Kidney (tissue), 14 donors: ENCODE data around the gene SLC17A9. TPM values are rescaled to one million over a fixed set of nuclear protein-coding genes. Genes with fewer than 3 reads are reported as not detected.

ENCODE experiments used
- DNase-seq, 5 donors: peaks; one replicate each; pipeline ENCODE4 v3.0.0-alpha.2; 2013 to 2020
- FAIRE-seq: peaks from 2 replicates; lab custom pipeline; 2012; peaks lifted over from hg19 to GRCh38; lab: Jason Lieb, UNC
- H3K27ac ChIP-seq, 2 donors: one replicate each; pipeline ENCODE4 v1.7.0; 2013; ENCODE audit warnings: low read depth in 2 of 2, low read length in 2 of 2, inconsistent platforms in 1 of 2
- H3K27me3 ChIP-seq: one replicate; pipeline ENCODE4 v1.7.1; 2013; ENCODE audit warnings: low read length, inconsistent platforms; ENCODE audit not compliant: control insufficient read depth, insufficient read depth
- H3K36me3 ChIP-seq, 3 donors: one replicate each; pipeline versions ENCODE4 v1.7.0 to v1.7.1; 2013; ENCODE audit warnings: low read length in 3 of 3, control low read depth in 1 of 3, inconsistent platforms in 1 of 3; ENCODE audit not compliant: insufficient read depth in 3 of 3, control insufficient read depth in 2 of 3
- H3K4me1 ChIP-seq, 3 donors: one replicate each; pipeline versions ENCODE4 v1.7.0 to v1.7.1; 2013; ENCODE audit warnings: low read length in 3 of 3, inconsistent platforms in 1 of 3, low read depth in 1 of 3; ENCODE audit not compliant: control insufficient read depth in 2 of 3, insufficient read depth in 2 of 3
- H3K4me3 ChIP-seq, 3 donors: one replicate each; pipeline versions ENCODE4 v1.7.0 to v1.8.1; 2013; ENCODE audit warnings: low read length in 3 of 3, control low read depth in 1 of 3, inconsistent platforms in 1 of 3
- H3K9ac ChIP-seq, 3 donors: one replicate each; pipeline versions ENCODE4 v1.7.0 to v1.7.1; 2013; ENCODE audit warnings: low read length in 3 of 3, control low read depth in 1 of 3, inconsistent platforms in 1 of 3
- H3K9me3 ChIP-seq, 3 donors: one replicate each; pipeline versions ENCODE4 v1.7.0 to v1.7.1; 2013; ENCODE audit warnings: low read length in 3 of 3, control low read depth in 1 of 3, inconsistent platforms in 1 of 3; ENCODE audit not compliant: control insufficient read depth in 2 of 3, insufficient read depth in 1 of 3
- intact Hi-C: fragments of 100-400 bp; cut with DNase I; formaldehyde crosslinking; loops from one replicate; pipeline ENCODE4 v1.11.1; 2022
- polyA plus RNA-seq: library from polyadenylated mRNA; stranded (reverse); fragments of 350-450 nt; fragmentation: Illumina TruSeq; extraction: RNeasy Lipid Tissue Mini Kit (QIAGEN cat#74804); gene quantifications from one replicate; pipeline ENCODE4 v1.2.3, GENCODE V29; 2014; ENCODE audit warnings: low read depth, low replicate concordance; ENCODE audit not compliant: insufficient read depth
- total RNA-seq: library from RNA; stranded (reverse); fragmentation: NEBNext Ultra II Directional; extraction: Animal tissue kit (Norgen Biotek cat#: 25700); gene quantifications from one replicate; pipeline ENCODE4 v1.2.1, GENCODE V29; 2021
- TF ChIP-seq, protein P1 (sequence below): IDR thresholded peaks from 3 replicates; pipeline ENCODE4 v1.5.1; 2012; ENCODE audit warnings: mild to moderate bottlenecking, moderate library complexity, borderline replicate concordance; ENCODE audit not compliant: insufficient read depth; ENCODE audit errors: extremely low read depth
- donor health status: control.
- donor health status: control.
- donor health status: control.
- donor health status: control.
- donor health status: control.
- donor health status: DM: yes; HTN: yes; CAD: no.
- donor health status: Normal renal cell carcinoma (clear cell type).

SLC17A9 gene
- total and polyA plus RNA-seq, 2 donors from 2014 or later, result 2.0 to 9.5 TPM

DNA sequence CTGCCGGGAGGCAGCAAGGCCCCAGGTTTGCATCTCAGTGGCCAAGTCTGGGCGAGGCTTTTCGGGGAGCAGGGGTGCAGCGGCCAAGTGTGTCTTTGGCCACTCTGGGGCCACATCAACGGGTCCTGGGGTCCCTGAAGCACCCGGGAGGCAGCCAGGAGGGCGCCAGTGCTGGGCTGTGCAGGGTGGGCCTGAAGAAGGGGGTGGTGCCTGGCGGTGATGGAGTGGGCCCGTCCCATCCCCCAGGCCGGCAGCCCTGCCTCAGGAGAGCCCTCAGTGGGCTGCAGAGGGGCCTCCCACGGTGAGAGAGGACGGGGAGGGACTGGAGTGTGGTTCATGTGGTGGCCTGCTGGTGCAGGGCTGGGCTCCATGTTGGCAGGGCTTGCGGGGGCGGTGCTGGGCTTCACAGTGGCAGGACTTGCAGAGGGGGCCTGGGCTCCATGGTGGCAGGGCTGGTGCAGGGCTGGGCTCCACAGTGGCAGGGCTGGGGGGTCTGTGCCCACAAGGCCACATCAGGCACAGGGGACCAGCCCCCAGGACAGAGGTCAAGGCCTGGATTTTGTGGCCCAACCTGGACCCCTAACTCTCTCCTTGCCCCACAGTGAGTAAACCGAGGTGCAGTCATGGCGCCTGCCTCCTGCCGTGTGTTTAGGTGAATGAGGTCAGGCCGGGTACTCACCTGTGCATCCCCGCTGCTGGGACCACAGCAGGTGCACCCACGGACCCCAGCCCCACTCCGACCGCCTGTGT, 64.7 kb downstream of the SLC17A9 start:
- H3K27me3 ChIP-seq, result no peaks in the 10 kb centered on the region
- intact Hi-C loops, result no loop called here
- H3K9me3 ChIP-seq, result peaks cover 0 to 17% (median 0%) of the 10 kb centered on the region in 3 donors
- H3K4me3 ChIP-seq, result no peak overlapping the region
- H3K4me1 ChIP-seq, result no peaks in the 10 kb centered on the region
- TF ChIP-seq, protein P1, sequence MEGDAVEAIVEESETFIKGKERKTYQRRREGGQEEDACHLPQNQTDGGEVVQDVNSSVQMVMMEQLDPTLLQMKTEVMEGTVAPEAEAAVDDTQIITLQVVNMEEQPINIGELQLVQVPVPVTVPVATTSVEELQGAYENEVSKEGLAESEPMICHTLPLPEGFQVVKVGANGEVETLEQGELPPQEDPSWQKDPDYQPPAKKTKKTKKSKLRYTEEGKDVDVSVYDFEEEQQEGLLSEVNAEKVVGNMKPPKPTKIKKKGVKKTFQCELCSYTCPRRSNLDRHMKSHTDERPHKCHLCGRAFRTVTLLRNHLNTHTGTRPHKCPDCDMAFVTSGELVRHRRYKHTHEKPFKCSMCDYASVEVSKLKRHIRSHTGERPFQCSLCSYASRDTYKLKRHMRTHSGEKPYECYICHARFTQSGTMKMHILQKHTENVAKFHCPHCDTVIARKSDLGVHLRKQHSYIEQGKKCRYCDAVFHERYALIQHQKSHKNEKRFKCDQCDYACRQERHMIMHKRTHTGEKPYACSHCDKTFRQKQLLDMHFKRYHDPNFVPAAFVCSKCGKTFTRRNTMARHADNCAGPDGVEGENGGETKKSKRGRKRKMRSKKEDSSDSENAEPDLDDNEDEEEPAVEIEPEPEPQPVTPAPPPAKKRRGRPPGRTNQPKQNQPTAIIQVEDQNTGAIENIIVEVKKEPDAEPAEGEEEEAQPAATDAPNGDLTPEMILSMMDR, result no peak
- H3K27ac ChIP-seq, result no peak overlapping the region
- H3K36me3 ChIP-seq, result no peaks in the 10 kb centered on the region
- FAIRE-seq (no peak), DNase-seq (peak in 2 of 5 donors; percentile 35 to 66)
- H3K9ac ChIP-seq, result no peak overlapping the region

DNA sequence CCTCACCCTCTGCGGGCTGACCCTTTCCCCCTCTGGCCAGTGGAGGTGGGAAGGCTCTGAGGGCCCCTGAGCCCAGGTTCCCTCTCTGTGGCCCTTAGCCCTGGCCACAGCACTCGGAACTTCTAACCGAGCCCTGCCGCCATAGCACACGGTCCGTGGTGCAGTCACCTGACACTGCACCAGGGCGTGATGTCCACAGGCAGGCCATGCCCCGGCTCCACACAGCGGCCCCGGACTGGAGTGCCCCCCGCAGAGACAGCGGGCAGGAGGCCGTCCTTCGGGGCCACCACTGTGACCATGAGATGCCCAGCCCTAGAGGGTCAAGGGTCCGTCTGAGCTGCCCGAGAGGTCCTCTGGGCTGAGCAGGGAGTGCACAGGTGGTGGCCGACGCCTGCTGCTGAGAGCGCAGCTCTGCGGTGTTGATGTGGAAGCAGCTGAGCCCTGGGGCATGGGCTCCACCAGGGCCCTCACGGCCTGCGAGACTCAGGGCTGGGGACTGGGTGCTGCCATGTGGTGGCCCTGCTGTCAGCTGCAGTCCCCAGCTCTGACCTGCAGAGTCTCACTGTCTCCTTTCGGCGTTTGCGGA, 65.4 kb downstream of the SLC17A9 start:
- TF ChIP-seq, protein P1, result no peak
- Histone ChIP-seq H3K4me3 (no peak overlapping the region), H3K9ac (no peak overlapping the region), H3K27ac (no peak overlapping the region), H3K9me3 (peaks cover 0 to 12% (median 0%) of the 10 kb centered on the region in 3 donors), H3K4me1 (no peaks in the 10 kb centered on the region), H3K27me3 (peaks cover 2% of the 10 kb centered on the region), H3K36me3 (no peaks in the 10 kb centered on the region)
- no peak for FAIRE-seq
- DNase-seq, result peak in 2 of 5 donors; percentile 35 to 50
- intact Hi-C loops, result no loop called here

Other genes starting within 250 kb of the SLC17A9 start
- gene NTSR1, start 243.9 kb upstream of the SLC17A9 start, total RNA-seq, result 0.09 TPM
- not detected for gene NTSR1, start 243.9 kb upstream of the SLC17A9 start, polyA plus RNA-seq
- 7.6 TPM for gene MRGBP, start 156.2 kb upstream of the SLC17A9 start, total RNA-seq
- gene MRGBP, start 156.2 kb upstream of the SLC17A9 start, polyA plus RNA-seq, result 9.0 TPM
- 46.8 TPM for gene OGFR, start 147.9 kb upstream of the SLC17A9 start, total RNA-seq
- 33.7 TPM for gene OGFR, start 147.9 kb upstream of the SLC17A9 start, polyA plus RNA-seq
- 4.3 TPM for gene COL9A3, start 135.7 kb upstream of the SLC17A9 start, total RNA-seq
- gene COL9A3, start 135.7 kb upstream of the SLC17A9 start, polyA plus RNA-seq, result 2.3 TPM
- gene TCFL5, start 90.9 kb upstream of the SLC17A9 start, total RNA-seq, result 11.5 TPM
- 6.1 TPM for gene TCFL5, start 90.9 kb upstream of the SLC17A9 start, polyA plus RNA-seq
- 67.9 TPM for gene DIDO1, start 26.2 kb upstream of the SLC17A9 start, total RNA-seq
- gene DIDO1, start 26.2 kb upstream of the SLC17A9 start, polyA plus RNA-seq, result 23.0 TPM
- gene GID8, start 14.6 kb upstream of the SLC17A9 start, total RNA-seq, result 37.3 TPM
- 16.4 TPM for gene GID8, start 14.6 kb upstream of the SLC17A9 start, polyA plus RNA-seq
- not detected for gene BHLHE23, start 54.3 kb downstream of the SLC17A9 start, total RNA-seq
- not detected for gene BHLHE23, start 54.3 kb downstream of the SLC17A9 start, polyA plus RNA-seq